SIG-M5 (cell line): ENCODE measurements around the gene PC.
"Not testable (repeated sequence)": the region's sequence is repeated elsewhere in the genome, so short reads cannot be mapped to it uniquely, and the experiment has no call there.

ENCODE experiments used
- DNase-seq: peaks from one replicate; lab custom pipeline; 2025; lab: John Stamatoyannopoulos, UW

The PC gene, protein sequence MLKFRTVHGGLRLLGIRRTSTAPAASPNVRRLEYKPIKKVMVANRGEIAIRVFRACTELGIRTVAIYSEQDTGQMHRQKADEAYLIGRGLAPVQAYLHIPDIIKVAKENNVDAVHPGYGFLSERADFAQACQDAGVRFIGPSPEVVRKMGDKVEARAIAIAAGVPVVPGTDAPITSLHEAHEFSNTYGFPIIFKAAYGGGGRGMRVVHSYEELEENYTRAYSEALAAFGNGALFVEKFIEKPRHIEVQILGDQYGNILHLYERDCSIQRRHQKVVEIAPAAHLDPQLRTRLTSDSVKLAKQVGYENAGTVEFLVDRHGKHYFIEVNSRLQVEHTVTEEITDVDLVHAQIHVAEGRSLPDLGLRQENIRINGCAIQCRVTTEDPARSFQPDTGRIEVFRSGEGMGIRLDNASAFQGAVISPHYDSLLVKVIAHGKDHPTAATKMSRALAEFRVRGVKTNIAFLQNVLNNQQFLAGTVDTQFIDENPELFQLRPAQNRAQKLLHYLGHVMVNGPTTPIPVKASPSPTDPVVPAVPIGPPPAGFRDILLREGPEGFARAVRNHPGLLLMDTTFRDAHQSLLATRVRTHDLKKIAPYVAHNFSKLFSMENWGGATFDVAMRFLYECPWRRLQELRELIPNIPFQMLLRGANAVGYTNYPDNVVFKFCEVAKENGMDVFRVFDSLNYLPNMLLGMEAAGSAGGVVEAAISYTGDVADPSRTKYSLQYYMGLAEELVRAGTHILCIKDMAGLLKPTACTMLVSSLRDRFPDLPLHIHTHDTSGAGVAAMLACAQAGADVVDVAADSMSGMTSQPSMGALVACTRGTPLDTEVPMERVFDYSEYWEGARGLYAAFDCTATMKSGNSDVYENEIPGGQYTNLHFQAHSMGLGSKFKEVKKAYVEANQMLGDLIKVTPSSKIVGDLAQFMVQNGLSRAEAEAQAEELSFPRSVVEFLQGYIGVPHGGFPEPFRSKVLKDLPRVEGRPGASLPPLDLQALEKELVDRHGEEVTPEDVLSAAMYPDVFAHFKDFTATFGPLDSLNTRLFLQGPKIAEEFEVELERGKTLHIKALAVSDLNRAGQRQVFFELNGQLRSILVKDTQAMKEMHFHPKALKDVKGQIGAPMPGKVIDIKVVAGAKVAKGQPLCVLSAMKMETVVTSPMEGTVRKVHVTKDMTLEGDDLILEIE

DNA sequence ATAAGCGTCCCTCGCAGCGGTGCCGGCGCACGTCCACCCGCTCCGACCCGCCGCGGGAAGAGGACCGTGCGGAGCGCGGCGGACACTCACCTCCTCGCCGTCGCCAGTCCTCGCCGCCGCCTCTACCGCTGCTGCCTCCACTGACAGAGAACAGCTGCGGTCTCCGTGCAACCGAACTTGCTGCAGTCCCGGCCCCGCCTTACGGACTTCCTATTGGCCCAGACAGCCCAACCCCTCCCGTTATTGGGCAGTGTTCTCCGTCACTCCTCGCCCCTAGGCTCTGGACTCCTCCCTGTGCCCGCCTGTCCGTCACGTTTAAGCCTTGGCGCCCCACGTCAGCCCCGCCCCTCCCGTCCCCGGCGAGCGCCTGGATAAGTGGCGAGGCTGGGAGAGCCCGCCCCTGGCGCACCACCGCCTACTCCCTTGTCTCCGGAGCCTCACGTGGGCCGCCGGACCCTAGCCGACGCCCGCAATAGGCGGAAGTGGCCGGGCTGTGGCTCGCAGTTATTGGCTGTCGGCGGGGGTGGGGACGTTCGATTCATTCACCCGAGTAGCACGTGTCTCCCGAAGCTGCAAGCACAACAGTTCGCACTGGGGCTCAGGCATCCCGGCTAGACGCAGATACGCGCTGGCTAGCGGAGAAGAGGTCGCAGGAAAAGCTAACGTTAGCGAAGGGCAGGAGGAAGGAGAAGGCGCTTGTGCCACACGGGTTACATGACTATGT lies at the start of gene PC:
Gene PC, minus strand, starts transcription at position 152 of the 724 bp plus-strand sequence. CDS start 86,224 bp downstream, outside the sequence.
- DNase-seq = peak; percentile 86

DNA sequence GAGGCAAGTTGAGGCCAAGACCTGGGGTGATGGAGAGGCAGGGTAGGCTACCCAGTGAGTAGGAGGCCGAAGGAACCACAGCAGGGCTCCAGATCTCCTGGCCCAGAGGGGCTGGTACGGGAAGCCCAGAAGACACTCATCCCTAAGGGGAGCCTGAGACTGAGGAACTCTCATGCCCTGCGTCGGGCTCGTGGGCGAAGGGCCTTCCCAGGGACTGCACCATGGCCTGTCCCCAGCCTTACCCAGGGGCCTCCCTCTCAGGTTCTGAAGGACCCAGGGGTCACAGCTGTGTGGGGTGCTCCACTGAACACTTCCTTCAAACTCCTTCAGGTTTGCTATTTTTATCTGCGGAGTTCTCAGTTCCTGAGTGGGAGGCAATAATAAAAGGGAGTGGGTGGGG lies 48.9 kb upstream of the PC start:
- DNase-seq = no peak

DNA sequence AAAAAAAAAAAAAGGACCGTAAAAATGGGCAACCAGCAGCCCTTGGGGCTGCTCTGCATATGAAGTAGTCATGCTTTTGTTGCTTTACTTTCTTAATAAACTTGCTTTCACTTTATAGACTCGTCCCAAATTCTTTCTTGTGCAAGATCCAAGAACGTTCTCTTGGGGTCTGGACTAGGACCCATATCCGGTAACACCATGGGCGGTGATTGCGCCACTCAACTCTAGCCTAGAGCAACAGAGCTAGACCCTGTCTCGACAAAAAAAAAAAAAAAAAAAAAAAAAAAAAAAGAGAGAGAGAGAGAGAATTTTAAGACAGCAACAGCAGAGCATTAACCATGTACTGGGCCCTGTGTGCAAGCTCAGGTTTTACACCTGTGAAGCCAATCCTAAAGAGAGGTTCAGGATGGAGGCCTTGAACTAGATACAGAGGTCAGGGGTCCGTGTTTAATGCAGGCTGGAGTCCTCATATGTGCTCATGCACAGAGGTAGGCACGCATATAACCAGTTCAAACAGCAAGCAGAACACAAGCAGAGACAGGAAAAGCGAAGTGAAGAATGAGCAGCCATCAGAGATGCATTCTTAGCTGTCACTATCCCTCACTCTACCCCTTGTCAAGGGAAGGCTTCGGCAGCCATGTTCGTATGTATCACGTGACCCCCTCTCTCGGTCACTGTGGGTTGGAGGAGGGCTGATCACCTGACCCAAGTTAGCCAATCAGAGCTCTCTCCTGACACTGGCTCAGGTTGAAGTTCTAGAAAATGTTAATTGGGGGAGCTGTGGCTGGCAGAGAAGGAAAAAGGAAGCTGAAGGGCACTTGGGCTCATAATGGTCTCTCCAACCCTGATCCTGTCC lies 48.1 kb upstream of the PC start:
- no peak for DNase-seq

DNA sequence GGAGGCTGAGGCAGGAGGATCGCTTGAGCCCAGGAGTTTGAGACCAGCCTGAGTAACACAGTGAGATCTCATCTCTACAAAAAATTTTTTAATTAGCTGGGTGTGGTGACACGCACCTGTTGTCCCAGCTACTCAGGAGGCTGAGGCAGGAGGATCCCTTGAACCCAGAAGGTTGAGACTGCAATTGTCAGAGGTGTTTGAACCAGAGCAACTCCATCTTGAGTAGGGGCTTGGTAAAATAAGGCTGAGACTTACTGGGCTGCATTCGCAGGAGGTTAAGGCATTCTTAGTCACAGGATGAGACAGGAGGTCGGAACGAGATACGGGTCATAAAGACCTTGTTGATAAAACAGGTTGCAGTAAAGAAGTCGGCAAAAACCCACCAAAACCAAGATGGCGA lies 47.0 kb upstream of the PC start:
- not testable (repeated sequence) for DNase-seq

DNA sequence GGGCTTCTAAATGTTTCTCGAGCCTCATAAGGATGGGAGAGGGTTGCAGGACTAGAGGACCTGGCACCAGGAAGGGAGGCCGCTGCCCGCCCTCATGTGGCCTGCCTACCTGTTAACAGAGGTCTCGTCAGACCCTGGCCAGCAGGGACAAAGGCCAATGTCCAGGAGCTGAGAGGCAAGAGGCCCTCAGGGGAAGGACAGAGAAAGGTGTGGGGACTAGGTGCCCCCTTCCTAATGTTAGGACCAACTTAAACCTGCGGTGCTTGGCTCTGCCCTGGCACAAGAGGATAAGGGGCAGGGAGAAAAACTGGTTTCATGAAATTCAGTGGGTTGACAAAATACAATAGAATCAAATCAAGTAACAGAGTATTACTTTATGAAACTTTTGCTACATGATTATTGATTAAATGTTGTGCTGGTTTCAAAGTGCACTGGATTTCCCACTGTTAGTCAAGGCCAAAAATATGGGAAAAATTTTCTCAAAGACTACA lies 44.8 kb upstream of the PC start:
- DNase-seq = no peak

DNA sequence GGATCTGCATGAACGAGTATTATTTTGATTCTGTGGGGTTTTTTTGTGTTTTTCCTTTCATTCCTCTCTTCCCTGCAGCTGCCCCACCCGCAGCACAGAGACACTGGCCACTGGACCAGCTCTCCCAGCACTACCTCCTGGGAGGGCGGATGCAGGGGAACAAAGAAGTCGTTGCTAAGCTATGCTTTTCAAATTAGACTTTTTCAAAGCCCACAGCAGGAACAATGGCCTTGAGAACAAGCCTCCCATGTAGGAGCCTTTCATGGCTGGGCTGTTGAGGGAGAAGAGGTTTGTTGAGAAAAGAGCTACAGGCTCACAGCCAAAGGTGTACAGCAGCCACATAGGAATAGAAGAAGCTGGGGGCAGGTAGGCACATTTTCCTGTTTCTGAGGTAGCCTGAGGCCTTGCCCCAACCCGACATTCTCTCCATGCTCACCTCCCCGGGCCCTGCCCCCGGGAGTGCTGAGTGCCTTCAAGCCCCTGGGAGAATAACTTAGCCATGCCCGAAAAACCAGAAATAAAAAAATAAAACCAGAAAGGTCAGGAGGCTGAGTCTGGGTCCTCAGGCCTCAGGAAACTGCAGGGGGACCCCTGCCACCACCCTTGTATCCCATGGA lies 44.2 kb upstream of the PC start:
- no peak for DNase-seq

DNA sequence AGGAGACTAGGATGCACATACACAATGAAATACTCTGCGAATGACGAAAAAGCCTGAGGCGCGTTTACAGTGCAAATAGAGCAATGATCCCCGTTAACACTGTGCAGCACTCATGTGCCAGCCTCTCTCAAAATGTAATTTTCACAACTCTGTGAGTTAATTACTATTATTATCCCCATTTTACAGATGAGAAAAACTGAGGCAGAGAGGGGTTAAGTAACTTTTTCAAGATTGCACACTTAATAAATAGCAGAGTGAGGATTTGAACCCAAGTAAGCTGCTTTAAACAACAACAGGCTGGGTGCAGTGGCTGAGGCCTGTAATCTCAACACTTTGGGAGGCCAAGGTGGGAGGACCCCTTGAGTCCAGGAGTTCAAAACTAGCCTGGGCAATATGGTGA lies 43.1 kb upstream of the PC start:
- no peak for DNase-seq

DNA sequence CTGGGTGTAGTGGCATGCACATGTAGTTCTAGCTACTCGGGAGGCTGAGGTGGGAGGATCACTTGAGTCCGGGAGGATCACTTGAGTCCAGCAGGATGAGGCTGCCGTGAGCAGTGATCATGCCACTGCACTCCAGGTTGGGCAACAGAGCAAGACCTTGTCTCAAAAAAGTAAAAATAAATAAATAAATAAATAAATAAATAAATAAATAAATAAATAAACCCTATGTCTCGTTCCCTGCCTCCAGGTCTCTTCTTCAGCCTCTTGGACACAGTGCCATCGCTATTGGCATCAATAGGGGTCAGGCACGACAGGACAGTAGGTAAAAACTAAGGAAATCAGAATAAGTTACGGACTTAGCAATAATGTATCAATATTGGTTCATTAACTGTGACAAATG lies 41.4 kb upstream of the PC start:
- no peak for DNase-seq

DNA sequence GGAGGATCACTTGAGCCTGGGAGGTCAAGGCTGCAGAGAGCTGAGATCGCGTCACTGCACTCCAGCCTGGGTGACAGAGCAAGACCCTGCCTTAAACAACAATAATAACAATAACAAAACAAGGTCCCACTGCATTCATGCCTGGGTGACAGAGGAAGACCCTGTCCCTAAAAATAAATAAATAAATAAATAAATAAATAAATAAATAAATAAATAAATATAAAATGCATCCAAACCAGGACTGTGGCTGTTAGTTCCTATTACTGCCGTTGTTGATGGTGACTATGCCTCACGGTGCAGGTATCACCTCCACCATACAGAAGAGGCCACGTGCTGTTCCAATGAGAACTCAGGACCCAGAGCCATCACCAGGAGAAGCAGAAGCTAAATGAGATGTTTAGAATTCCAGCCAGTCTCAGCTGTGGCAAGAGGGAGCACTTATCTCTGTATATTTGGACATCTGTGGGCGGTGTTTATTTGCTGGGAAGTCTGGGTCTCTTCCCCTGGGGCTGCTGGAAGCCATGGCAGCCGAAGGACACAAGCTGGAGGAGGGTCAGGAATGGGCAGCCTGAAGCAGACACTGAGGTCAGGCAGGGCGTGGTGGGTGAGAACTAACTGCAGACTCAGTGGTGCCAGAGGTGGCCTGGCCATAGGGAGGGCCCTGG lies 38.6 kb upstream of the PC start:
- DNase-seq = no peak

DNA sequence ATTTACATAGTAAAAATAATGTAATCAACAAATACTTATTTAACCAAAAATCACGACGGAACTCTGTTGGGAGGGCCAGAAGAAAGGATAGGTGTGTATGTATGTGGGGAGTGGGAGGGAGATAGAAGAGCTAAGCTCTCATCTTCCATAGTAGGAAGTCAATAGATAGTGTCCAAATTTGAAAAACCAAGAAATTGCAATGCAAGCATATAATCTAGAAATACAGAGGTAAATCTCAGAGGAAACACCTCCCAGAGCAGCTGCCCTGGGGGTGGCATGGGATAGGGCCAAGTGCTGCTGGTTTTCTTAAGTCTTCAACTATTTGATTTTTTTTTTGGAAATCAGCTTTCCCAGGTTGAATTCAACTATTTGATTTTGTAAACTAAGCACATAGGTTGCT lies 33.9 kb upstream of the PC start:
- DNase-seq = no peak

DNA sequence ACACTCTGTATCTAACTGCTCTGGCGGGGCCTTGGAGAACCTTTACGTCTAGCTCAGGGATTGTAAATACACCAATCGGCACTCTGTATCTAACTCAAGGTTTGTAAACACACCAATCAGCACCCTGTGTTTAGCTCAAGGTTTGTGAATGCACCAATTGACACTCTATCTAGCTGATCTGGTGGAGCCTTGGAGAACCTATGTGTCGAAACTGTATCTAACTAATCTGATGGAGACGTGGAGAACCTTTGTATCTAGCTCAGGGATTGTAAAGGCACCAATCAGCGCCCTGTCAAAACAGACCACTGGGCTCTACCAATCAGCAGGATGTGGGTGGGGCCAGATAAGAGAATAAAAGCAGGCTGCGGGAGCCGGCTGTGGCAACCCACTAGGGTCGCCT lies 31.2 kb upstream of the PC start:
- DNase-seq = not testable (repeated sequence)

DNA sequence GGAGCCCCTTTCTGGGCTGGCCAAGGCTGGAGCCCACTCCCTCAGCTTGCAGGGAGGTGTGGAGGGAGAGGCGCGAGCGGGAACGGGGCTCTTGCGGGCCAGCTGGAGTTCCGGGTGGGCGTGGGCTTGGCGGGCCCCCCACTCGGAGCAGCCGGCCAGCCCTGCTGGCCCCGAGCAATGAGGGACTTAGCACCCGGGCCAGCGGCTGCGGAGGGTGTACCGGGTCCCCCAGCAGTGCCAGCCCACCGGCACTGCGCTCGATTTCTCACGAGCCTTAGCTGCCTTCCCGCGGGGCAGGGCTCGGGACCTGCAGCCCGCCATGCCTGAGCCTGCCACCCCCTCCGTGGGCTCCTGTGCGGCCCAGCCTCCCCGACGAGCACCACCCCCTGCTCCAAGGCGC lies 30.6 kb upstream of the PC start:
- not testable (repeated sequence) for DNase-seq

DNA sequence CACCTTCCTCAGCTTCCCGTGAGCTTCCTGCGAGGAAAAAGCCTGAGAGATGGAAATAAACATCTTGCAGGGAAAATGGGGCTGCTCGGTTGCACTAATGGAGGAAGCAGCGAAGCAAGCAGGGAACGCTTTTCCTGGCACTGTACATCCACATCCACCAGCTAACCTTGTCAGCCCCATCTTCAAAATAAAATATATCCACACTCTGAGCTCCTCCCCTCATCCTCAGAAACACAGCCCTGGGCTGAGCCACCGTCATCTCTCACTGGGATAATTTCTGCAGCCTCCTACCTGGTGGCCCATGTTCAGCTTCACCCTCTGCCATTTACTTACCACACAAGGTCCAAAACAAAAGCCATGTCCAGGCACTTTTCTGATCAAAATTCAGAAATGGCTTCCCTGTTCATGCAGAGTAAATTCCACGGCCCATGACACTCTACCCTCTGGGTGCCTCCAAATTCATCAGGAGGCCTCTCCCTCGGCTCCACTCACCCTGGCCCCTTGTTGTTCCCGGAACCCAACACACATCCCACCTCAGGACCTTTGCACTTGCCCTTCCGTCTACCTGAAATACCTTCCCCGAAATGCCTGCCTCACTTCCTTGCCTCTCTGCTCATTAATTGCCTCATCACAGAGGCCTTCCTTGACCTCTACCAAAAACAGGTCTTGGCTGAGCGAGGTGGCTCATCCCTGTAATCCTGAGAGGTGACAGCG lies 29.9 kb upstream of the PC start:
- DNase-seq = no peak

DNA sequence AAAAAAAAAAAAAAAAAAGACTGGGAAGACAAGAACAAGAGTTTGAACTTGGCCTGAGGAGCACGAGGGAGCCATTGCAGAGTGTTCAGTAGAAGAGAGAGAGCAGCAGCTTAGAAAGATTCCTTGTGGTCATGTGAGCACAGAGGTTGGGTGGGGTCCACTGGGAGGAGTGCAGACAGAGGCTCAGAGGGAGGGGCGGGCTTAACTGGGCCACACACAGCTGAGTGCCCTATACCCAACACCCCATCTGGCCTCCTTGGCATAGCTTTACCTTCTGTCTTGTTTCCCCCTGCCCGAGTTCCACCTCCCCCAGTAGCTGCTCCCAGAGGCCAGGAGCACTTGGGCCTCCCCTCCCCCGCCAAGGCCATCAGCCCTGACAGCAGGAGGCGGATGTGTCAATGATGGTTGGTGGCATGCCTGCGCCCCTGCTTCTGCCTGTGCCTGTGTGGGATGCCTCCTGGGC lies 29.0 kb upstream of the PC start:
- no peak for DNase-seq

DNA sequence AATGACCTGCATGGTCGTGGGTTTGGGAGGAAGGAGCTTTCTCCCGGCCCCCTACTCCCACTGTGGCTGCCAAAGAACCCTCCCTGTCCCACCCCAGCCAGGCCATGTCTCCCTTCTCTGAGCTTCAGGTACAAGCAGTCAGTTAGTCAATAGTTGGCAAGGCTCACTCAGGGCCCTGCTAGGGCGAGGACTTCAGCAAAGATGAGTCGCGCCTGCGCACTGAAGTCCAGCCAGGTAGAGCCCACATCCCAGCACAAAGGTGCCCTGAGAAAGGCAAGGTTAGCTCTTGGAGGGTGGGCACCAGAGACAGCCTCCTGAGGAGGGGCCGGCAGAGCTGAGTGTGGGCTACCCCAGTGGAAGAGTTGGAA lies 28.0 kb upstream of the PC start:
- no peak for DNase-seq

DNA sequence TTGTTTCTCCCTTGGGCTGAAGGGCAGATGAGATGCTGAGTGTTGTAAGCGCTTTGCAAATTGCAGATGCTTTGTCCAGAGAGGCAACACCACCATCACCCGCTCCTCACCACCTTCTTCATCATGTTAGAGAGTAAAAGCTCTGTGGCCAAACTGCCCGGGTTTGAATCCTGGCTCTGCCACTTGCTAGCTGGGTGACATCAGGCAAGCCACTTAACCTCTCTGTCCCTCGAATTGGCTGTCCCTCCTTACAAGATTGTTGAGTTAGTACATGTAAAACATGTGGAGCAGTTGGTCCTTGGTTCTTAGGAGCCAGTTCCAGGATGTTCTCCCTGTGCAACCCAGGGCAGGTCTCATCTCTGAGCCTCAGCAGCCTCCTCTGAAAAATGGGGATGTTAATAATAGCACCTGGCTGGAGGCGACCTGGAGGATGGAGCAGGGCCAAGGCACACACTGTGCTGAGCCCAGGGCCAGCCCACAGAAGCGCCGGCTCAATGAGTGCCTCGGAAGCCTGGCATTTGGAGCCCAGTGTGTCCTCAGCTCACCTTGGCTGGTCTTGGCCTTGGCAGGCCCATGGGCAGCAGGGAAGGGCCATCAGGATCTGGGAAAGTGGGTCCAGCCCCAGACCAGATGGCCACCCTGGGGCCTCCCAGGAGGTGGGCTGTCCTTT lies 27.5 kb upstream of the PC start:
- no peak for DNase-seq

DNA sequence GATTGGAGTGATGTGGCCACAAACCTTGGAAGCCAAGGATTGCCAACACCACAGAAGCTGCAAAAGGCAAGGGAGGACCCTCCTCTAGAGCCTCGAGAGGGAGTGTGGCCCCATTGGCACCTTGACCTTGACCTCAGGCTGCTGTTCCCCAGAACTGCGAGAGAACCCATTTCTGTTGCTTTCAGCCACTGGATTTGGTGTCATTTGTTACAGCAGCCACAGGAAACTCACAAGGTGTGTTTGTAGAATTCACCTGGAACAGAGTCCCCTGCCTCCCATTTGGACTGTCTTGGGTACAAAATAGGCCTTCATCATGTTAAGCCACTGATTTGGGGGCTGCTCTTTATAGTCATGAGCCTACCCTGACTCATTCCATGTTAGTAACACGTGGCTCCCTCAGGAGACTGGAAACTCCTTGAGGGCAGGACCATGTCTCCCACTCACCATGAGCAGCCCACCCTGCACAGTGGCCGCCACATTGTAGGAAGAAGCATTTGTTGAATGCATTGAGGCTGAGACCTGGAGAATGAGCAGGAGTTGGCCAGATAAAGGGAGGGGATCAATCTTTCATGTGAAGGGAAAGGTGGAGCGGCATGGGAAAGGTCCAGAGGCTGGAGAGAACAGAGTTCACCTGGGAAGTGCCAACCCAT lies 25.2 kb upstream of the PC start:
- DNase-seq = no peak
